HepG2 (cell line): ENCODE measurements around the gene CTDSP1. TPM values are rescaled to one million over a fixed set of nuclear protein-coding genes. Genes with fewer than 3 reads are reported as not detected.

Experiments
- DMTF1 ChIP-seq: sonication (generic); formaldehyde crosslinking; IDR thresholded peaks from 2 replicates; pipeline ENCODE4 v1.4.0; 2020; ENCODE audit warnings: mild to moderate bottlenecking, missing genetic modification reagents
- DZIP1 ChIP-seq: sonication (generic); formaldehyde crosslinking; IDR thresholded peaks from 2 replicates; pipeline ENCODE4 v1.5.0; 2020; ENCODE audit warnings: mild to moderate bottlenecking, missing genetic modification reagents
- ELF3 ChIP-seq: IDR thresholded peaks from 2 replicates; pipeline ENCODE4 v1.6.1; 2016; ENCODE audit warnings: missing genetic modification reagents, missing compliant biosample characterization
- GTF2F1 ChIP-seq: fragments of 150-350 bp; IDR thresholded peaks from 2 replicates; pipeline ENCODE4 v1.6.1; 2014; ENCODE audit warnings: low read length
- NR3C1 ChIP-seq: sonication (generic); formaldehyde crosslinking; IDR thresholded peaks from 2 replicates; pipeline ENCODE4 v1.4.0; 2020; ENCODE audit warnings: missing genetic modification reagents
- PRDM4 ChIP-seq: sonication (generic); formaldehyde crosslinking; IDR thresholded peaks from 2 replicates; pipeline ENCODE4 v1.9.0; 2021; ENCODE audit warnings: missing genetic modification reagents, borderline replicate concordance
- SNAPC4 ChIP-seq: sonication (generic); formaldehyde crosslinking; IDR thresholded peaks from 2 replicates; pipeline ENCODE4 v1.4.0; 2020; ENCODE audit warnings: mild to moderate bottlenecking, missing genetic modification reagents
- SP5 ChIP-seq: IDR thresholded peaks from 2 replicates; pipeline ENCODE4 v1.6.1; 2016; ENCODE audit warnings: low read depth, borderline replicate concordance
- ZBTB21 ChIP-seq: sonication (generic); formaldehyde crosslinking; IDR thresholded peaks from 2 replicates; pipeline ENCODE4 v1.4.0; 2020; ENCODE audit warnings: missing genetic modification reagents
- ZFP41 ChIP-seq: sonication (generic); formaldehyde crosslinking; IDR thresholded peaks from 2 replicates; pipeline ENCODE4 v1.4.0; 2020; ENCODE audit warnings: mild to moderate bottlenecking, missing genetic modification reagents, borderline replicate concordance
- ZFP62 ChIP-seq: sonication (generic); formaldehyde crosslinking; IDR thresholded peaks from 2 replicates; pipeline ENCODE4 v1.4.0; 2020; ENCODE audit warnings: missing genetic modification reagents
- ZFP90 ChIP-seq: sonication (generic); formaldehyde crosslinking; IDR thresholded peaks from 2 replicates; pipeline ENCODE4 v1.8.0; 2022; ENCODE audit warnings: missing genetic modification reagents, mild to moderate bottlenecking, inconsistent platforms, borderline replicate concordance
- ZNF274 ChIP-seq: sonication (generic); formaldehyde crosslinking; IDR thresholded peaks from 2 replicates; pipeline ENCODE4 v1.5.1; 2020; ENCODE audit warnings: mild to moderate bottlenecking, missing genetic modification reagents
- ZNF367 ChIP-seq: sonication (generic); formaldehyde crosslinking; IDR thresholded peaks from 2 replicates; pipeline ENCODE4 v1.4.0; 2020; ENCODE audit warnings: missing genetic modification reagents, borderline replicate concordance
- ZNF782 ChIP-seq: sonication (generic); formaldehyde crosslinking; IDR thresholded peaks from 2 replicates; pipeline ENCODE4 v1.4.0; 2020; ENCODE audit warnings: missing genetic modification reagents, mild to moderate bottlenecking, borderline replicate concordance
- polyA plus RNA-seq, 8 experiments: library from polyadenylated mRNA; depleted of rRNA in 3 of 8; stranded (reverse) in 7 of 8; unstranded in 1 of 8; fragments of >200 nt; fragmentation: Illumina TruSeq in 4 of 8; extraction: Trizol in 4 of 8; gene quantifications; 2 replicates each; pipeline versions ENCODE4 v1.2.1 to v1.2.3, GENCODE V29; 2011 to 2016; ENCODE audit warnings: low read depth in 4 of 8, missing spikeins in 1 of 8, mixed read lengths in 1 of 8; ENCODE audit not compliant: insufficient read depth in 1 of 8
- total RNA-seq, 5 experiments: library from RNA; depleted of rRNA; stranded (reverse); fragments of >200 nt; fragmentation: Illumina TruSeq; extraction: Trizol; gene quantifications; 2 replicates each; pipeline ENCODE4 v1.2.3, GENCODE V29; 2016; ENCODE audit warnings: low read depth in 1 of 5
- TF ChIP-seq, protein P1 (sequence below): sonication (generic); formaldehyde crosslinking; IDR thresholded peaks from 2 replicates; pipeline ENCODE4 v1.4.0; 2020; ENCODE audit warnings: missing genetic modification reagents, borderline replicate concordance

The CTDSP1 gene
- total and polyA plus RNA-seq, 2 of the 13 experiments (the other 11 are each of a cell fraction or from before 2014, with no cell fraction given): 91.0 to 268 TPM

- TF ChIP-seq SNAPC4 (no peak; the same call in 1 of the 2 replicates), ZNF367 (no peak), PRDM4 (CRISPR knock-in tag) (no peak), ZFP41 (no peak), DMTF1 (CRISPR knock-in tag) (0 out of 2 replicates have a peak, but pooled peaks have one; percentile 13), ZFP62 (CRISPR knock-in tag) (no peak), ZNF274 (CRISPR knock-in tag) (0 out of 2 replicates have a peak, but pooled peaks have one; percentile 69), NR3C1 (CRISPR knock-in tag) (no peak), ZNF782 (CRISPR knock-in tag) (no peak), DZIP1 (CRISPR knock-in tag) (0 out of 2 replicates have a peak, but pooled peaks have one; percentile 13), GTF2F1 (no peak), ZBTB21 (CRISPR knock-in tag) (no peak), ELF3 (no peak), SP5 (CRISPR knock-in tag) (no peak), ZFP90 (CRISPR knock-in tag) (no peak)
- TF ChIP-seq, protein P1, sequence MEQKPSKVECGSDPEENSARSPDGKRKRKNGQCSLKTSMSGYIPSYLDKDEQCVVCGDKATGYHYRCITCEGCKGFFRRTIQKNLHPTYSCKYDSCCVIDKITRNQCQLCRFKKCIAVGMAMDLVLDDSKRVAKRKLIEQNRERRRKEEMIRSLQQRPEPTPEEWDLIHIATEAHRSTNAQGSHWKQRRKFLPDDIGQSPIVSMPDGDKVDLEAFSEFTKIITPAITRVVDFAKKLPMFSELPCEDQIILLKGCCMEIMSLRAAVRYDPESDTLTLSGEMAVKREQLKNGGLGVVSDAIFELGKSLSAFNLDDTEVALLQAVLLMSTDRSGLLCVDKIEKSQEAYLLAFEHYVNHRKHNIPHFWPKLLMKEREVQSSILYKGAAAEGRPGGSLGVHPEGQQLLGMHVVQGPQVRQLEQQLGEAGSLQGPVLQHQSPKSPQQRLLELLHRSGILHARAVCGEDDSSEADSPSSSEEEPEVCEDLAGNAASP (CRISPR knock-in tag): no peak
Observed at GRCh38 chr2:218397463-218397819, 2.2 kb upstream of the CTDSP1 start (continued).
